ENCODE data around the gene GRID2IP. TPM values are rescaled to one million over a fixed set of nuclear protein-coding genes. Genes with fewer than 3 reads are reported as not detected.

Gene GRID2IP
- polyA plus RNA-seq, 1 donor (not counting 4 experiments of a cell fraction or from before 2014, with no cell fraction given), result 0.04 TPM

DNA sequence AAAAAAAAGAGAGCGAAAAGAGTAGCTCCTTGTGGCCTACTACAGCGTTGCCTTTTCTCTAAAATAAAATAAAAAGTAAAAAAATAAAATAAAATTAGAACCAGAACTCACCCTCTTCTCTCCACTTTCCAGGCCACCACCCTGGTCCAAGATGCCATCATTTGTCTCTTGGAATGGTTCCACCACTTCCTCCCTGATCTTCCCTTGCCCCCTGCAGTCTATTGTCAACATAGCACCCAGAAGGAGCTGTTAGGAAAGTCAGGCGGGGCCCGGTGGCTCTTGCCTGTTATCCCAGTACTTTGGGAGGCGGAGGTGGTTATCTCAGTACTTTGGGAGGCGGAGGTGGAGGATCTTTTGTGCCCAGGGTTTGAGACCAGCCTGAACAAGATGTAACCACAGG is 7.6 kb upstream of the GRID2IP start:
- DNase-seq (ENCODE audit: low read depth, low spot score) (no peak), FAIRE-seq (no peak)
- dilution Hi-C loops (cut with MboI; ENCODE audit: extremely low pct_ligation_motif_present, low sequenced_read_pairs), result no loop called here
- Histone ChIP-seq H3K9ac (ENCODE audit: control insufficient read depth, extremely low read depth, insufficient read depth, low read length) (no peak overlapping the region), H3K9me1 (ENCODE audit: control insufficient read depth, extremely low read depth, insufficient read depth, low read length) (no peaks in the 10 kb centered on the region), H3K27me3 (ENCODE audit: control insufficient read depth, extremely low read depth, insufficient read depth, low read length) (no peaks in the 10 kb centered on the region), H3K4me2 (ENCODE audit: control insufficient read depth, extremely low read depth, insufficient read depth, low read depth, low read length) (no peak overlapping the region), H2AFZ (ENCODE audit: control insufficient read depth, low read length) (no peak overlapping the region), H4K20me1 (ENCODE audit: control insufficient read depth, extremely low read depth, insufficient read depth, low read length) (no peaks in the 10 kb centered on the region), H3K9me3 (ENCODE audit: control insufficient read depth, low read depth, low read length) (no peaks in the 10 kb centered on the region), H3K4me1 (ENCODE audit: control insufficient read depth, extremely low read depth, insufficient read depth, low read length) (no peaks in the 10 kb centered on the region), H3K4me3 (ENCODE audit: control insufficient read depth in 2 of 3, extremely low read depth in 1 of 3, insufficient read depth in 2 of 3, low read depth in 1 of 3, low read length in 3 of 3) (no peak overlapping the region), H3K27ac (ENCODE audit: control insufficient read depth, insufficient read depth, low read length) (no peak overlapping the region), H3K36me3 (ENCODE audit: control insufficient read depth in 2 of 2, extremely low read depth in 1 of 2, insufficient read depth in 2 of 2, low read length in 2 of 2) (no peaks in the 10 kb centered on the region), H3K79me2 (ENCODE audit: control insufficient read depth, insufficient read depth, low read length) (no peaks in the 10 kb centered on the region)
- peak; percentile 22 to 47 (median 37) for TF ChIP-seq CTCF (optimal IDR thresholded peaks at IDR 0.05 in 1 of 3, IDR thresholded peaks at IDR 0.05 in 1 of 3, conservative IDR thresholded peaks at IDR 0.05 in 1 of 3; ENCODE audit: extremely low read depth in 1 of 3, insufficient read depth in 2 of 3, low read length in 3 of 3)
- TF ChIP-seq EZH2 (IDR thresholded peaks at IDR 0.05; ENCODE audit: low read length), result no peak

- Histone ChIP-seq H3K4me1 (ENCODE audit: control insufficient read depth, extremely low read depth, insufficient read depth, low read length) (no peaks in the 10 kb centered on the region), H2AFZ (ENCODE audit: control insufficient read depth, low read length) (no peak overlapping the region), H3K27me3 (ENCODE audit: control insufficient read depth, extremely low read depth, insufficient read depth, low read length) (no peaks in the 10 kb centered on the region), H3K79me2 (ENCODE audit: control insufficient read depth, insufficient read depth, low read length) (no peaks in the 10 kb centered on the region), H3K9me3 (ENCODE audit: control insufficient read depth, low read depth, low read length) (no peaks in the 10 kb centered on the region), H3K9me1 (ENCODE audit: control insufficient read depth, extremely low read depth, insufficient read depth, low read length) (no peaks in the 10 kb centered on the region), H3K27ac (ENCODE audit: control insufficient read depth, insufficient read depth, low read length) (no peak overlapping the region), H3K36me3 (ENCODE audit: control insufficient read depth in 2 of 2, extremely low read depth in 1 of 2, insufficient read depth in 2 of 2, low read length in 2 of 2) (no peaks in the 10 kb centered on the region), H3K4me2 (ENCODE audit: control insufficient read depth, extremely low read depth, insufficient read depth, low read depth, low read length) (no peak overlapping the region), H3K9ac (ENCODE audit: control insufficient read depth, extremely low read depth, insufficient read depth, low read length) (no peak overlapping the region), H3K4me3 (ENCODE audit: control insufficient read depth in 2 of 3, extremely low read depth in 1 of 3, insufficient read depth in 2 of 3, low read depth in 1 of 3, low read length in 3 of 3) (no peak overlapping the region), H4K20me1 (ENCODE audit: control insufficient read depth, extremely low read depth, insufficient read depth, low read length) (no peaks in the 10 kb centered on the region)
- DNase-seq (ENCODE audit: low read depth, low spot score) (no peak), FAIRE-seq (no peak)
- TF ChIP-seq EZH2 (IDR thresholded peaks at IDR 0.05; ENCODE audit: low read length), result no peak
- peak; percentile 14 to 42 (median 19) for TF ChIP-seq CTCF (optimal IDR thresholded peaks at IDR 0.05 in 1 of 3, IDR thresholded peaks at IDR 0.05 in 1 of 3, conservative IDR thresholded peaks at IDR 0.05 in 1 of 3; ENCODE audit: extremely low read depth in 1 of 3, insufficient read depth in 2 of 3, low read length in 3 of 3)
- dilution Hi-C loops (cut with MboI; ENCODE audit: extremely low pct_ligation_motif_present, low sequenced_read_pairs), result no loop called here
Measured at GRCh38 chr7:6556196-6556595, 4.9 kb upstream of the GRID2IP start.

Measured in keratinocyte (primary cell).